ENCODE data around the gene JPH4.

The JPH4 gene

DNA sequence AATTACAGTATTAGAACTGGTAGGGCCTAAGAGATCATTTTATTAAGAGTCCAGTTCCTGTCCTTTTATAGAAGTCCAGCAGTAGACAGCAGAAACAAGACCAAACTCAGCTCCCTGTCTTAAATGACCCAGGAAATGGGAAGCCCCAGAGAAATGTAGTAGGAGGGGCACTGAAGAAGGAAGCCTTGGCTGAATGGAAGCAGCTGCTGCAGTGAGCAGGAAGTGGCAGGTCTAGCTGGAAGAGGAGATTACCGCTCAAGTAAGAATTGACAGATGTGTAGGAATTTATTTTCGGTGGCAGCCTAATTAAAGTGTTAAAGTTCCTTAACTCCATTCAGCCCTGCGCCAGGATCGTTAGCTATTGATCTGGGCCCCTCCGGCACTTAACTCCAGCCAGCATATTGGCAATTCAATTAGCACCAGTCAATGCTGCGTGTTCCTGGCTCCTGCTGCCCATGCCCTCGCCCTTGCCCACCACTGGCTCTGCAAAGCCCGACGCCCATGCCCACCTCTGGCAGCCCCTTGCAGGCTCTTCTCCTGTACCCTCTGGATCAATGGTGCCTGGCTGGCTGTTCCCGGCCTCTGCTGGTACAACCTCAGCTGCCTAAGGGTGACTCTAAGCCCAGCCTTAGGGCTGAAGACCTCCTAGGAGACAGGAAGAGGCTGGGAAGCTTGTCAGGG lies 48.1 kb downstream of the JPH4 start:
- TF ChIP-seq, protein P1, sequence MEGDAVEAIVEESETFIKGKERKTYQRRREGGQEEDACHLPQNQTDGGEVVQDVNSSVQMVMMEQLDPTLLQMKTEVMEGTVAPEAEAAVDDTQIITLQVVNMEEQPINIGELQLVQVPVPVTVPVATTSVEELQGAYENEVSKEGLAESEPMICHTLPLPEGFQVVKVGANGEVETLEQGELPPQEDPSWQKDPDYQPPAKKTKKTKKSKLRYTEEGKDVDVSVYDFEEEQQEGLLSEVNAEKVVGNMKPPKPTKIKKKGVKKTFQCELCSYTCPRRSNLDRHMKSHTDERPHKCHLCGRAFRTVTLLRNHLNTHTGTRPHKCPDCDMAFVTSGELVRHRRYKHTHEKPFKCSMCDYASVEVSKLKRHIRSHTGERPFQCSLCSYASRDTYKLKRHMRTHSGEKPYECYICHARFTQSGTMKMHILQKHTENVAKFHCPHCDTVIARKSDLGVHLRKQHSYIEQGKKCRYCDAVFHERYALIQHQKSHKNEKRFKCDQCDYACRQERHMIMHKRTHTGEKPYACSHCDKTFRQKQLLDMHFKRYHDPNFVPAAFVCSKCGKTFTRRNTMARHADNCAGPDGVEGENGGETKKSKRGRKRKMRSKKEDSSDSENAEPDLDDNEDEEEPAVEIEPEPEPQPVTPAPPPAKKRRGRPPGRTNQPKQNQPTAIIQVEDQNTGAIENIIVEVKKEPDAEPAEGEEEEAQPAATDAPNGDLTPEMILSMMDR (IDR thresholded peaks at IDR 0.05; ENCODE audit: extremely low read depth, insufficient read depth, missing control alignments), result no peak
- in situ Hi-C loops (cut with MboI; ENCODE audit: low pct_unique_long_range_greater_than_20kb, low sequenced_read_pairs, unreplicated experiment), result no loop called here
- DNase-seq (ENCODE audit: low spot score), result no peak

DNA sequence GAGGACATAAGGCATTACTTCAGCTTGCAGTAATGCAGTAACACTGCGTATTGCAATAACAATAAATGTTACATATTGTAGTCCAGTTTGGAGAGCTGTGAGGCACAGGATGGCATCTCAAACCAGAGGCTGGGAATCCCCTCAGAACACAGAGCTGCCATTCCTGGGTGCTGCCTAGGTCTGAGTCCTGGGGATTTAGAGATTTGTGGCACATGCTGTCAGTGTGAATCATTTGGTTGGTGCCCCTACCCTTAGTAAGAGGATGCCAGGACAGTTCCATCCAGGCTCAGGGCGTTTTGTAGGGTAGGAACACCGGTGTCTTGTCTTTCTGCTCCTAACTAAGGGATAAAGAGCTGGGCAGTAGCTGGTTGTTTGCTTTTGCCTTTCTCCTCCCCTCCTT lies 49.6 kb downstream of the JPH4 start:
- in situ Hi-C loops (cut with MboI; ENCODE audit: low pct_unique_long_range_greater_than_20kb, low sequenced_read_pairs, unreplicated experiment), result no loop called here
- TF ChIP-seq, protein P1 (IDR thresholded peaks at IDR 0.05; ENCODE audit: extremely low read depth, insufficient read depth, missing control alignments), result no peak

DNA sequence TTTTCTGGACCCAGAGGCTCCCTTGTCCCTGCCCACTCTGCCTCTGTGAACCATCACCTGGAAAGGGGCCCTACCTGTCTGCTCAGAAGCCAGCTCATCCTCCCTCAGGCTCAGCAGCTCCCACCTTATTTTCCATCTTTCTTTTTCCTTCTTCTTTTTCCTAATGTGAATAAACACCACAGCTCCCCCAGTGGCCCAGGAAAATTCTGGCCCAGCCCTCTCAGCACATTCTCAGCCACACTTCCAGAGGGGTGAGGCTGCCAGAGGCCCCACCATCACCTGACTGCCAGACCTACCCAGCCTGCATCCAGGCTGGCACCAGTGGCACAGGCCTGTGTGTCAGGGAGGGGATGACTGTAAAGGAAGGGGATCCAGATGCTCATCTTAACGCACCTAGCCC lies 50.0 kb downstream of the JPH4 start:
- in situ Hi-C loops (cut with MboI; ENCODE audit: low pct_unique_long_range_greater_than_20kb, low sequenced_read_pairs, unreplicated experiment), result no loop called here
- TF ChIP-seq, protein P1 (IDR thresholded peaks at IDR 0.05; ENCODE audit: extremely low read depth, insufficient read depth, missing control alignments), result no peak
- DNase-seq (ENCODE audit: low spot score), result no peak

More for the DNA sequence above, 49.6 kb downstream of the JPH4 start:
- no peak for DNase-seq (ENCODE audit: low spot score)

DNA sequence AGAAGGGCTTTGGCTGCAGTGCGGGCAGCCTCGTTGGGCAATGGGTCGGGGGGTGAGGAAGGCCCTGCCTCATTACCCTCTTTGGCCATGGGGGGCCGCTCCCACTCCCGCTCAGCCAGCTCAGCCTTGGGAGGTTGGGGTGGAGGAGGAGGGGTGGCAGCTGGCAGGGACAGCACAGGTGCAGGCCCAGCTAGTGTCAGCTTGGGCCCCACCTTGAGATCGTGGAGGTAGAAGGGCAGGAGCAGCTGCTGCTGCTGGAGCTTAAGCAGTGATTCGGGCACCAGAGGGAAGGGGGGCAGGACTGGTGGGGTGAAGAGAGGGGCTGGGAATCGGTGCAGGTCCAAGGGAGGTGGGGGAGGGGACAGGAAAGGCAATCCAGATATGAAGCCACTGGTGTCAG lies 53.0 kb downstream of the JPH4 start:
- no peak for DNase-seq (ENCODE audit: low spot score)
- in situ Hi-C loops (cut with MboI; ENCODE audit: low pct_unique_long_range_greater_than_20kb, low sequenced_read_pairs, unreplicated experiment), result no loop called here
- TF ChIP-seq, protein P1 (IDR thresholded peaks at IDR 0.05; ENCODE audit: extremely low read depth, insufficient read depth, missing control alignments), result no peak

DNA sequence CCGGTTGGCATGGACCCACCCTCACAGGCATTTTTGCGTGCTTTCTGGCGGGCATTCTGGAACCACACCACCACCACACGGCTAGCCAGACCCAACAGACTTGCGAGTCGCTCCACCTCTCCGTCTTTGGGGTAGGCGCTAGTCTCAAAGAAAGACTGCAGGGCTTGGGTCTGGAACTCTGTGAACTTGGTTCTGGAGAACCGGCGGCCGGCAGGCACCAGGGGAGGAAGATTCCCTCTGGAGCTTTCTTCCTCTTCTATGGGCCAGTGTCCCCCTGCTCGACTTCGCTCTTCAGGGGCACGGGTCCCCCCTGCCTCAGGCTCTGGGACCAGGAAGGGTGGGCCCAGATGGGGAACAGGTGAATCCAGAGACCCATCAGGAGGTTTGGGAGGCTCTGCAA lies 53.6 kb downstream of the JPH4 start:
- DNase-seq (ENCODE audit: low spot score), result no peak
- in situ Hi-C loops (cut with MboI; ENCODE audit: low pct_unique_long_range_greater_than_20kb, low sequenced_read_pairs, unreplicated experiment), result no loop called here
- TF ChIP-seq, protein P1 (IDR thresholded peaks at IDR 0.05; ENCODE audit: extremely low read depth, insufficient read depth, missing control alignments), result no peak

DNA sequence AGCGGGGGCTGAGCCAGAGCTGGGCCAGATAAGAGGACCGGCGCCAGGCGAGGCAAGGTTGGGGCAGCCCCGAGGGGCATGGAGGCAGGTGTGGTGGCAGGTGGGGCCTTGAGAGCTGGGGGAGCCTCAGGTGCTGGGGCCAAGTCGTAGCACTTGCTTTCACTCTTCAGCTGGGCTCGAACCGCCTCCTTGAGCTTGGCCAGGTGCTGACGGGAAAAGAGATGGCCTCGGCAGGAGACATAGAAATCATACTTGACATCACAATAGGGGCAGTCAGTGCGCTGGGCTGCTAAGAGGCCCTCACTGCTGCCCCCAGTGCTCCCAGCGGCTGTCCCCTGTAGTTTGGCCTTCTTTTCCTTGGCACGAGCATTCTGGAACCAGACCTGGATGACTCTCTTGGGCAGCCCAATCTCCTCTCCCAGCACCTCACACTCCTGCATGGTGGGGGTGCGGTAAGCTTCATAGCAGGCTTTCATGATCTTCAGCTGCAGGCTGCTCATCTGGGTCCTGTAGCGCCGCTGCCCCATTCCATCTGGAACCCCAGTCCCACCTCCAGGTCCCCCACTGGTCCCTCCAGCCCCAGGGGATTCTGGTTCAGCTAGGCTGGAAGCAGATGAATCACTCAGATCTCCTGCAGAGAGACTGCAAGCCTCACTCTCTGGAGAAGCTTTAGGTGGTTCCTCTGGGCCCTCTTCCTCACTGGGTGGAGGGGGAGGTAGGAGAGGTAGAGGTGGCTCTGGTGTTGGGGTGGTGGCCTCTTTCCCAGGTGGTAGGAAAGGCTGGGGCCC lies 55.2 kb downstream of the JPH4 start:
- TF ChIP-seq, protein P1 (IDR thresholded peaks at IDR 0.05; ENCODE audit: extremely low read depth, insufficient read depth, missing control alignments), result no peak

More for the DNA sequence above, 55.2 kb downstream of the JPH4 start:
- in situ Hi-C loops (cut with MboI; ENCODE audit: low pct_unique_long_range_greater_than_20kb, low sequenced_read_pairs, unreplicated experiment), result no loop called here
- DNase-seq (ENCODE audit: low spot score), result no peak

Data from GM13977 (cell line).